Suprapubic skin (tissue), 4 donors: ENCODE measurements around the gene PTPRN2. TPM values are rescaled to one million over a fixed set of nuclear protein-coding genes. Genes with fewer than 3 reads are reported as not detected.

Source experiments
- DNase-seq, 2 donors: peaks; one replicate each; pipeline ENCODE4 v3.0.0-alpha.2; 2019; ENCODE audit warnings: low spot score in 2 of 2
- H3K27ac ChIP-seq: fragments of 200-600 bp; sonication (generic); one replicate; pipeline ENCODE4 v1.5.1; 2019
- H3K27me3 ChIP-seq: fragments of 200-600 bp; sonication (generic); one replicate; pipeline ENCODE4 v1.5.1; 2019
- H3K36me3 ChIP-seq: fragments of 200-600 bp; sonication (generic); one replicate; pipeline ENCODE4 v1.5.1; 2019
- H3K4me1 ChIP-seq: fragments of 200-600 bp; sonication (generic); one replicate; pipeline ENCODE4 v1.5.1; 2019
- H3K4me3 ChIP-seq: fragments of 200-600 bp; sonication (generic); one replicate; pipeline ENCODE4 v1.5.1; 2019; ENCODE audit warnings: mild to moderate bottlenecking
- H3K9me3 ChIP-seq: fragments of 200-600 bp; sonication (generic); one replicate; pipeline ENCODE4 v1.5.1; 2019
- CTCF ChIP-seq, 2 donors: fragments of 200-600 bp in 1 of 2; fragments of 450-650 bp in 1 of 2; sonication (generic) in 1 of 2; IDR thresholded peaks; one replicate each; pipeline ENCODE4 v1.5.1; 2016 to 2019; ENCODE audit warnings: antibody characterized with exemption in 2 of 2, mild to moderate bottlenecking in 1 of 2, moderate library complexity in 1 of 2
- EP300 ChIP-seq: sonication (generic); formaldehyde crosslinking; IDR thresholded peaks from one replicate; pipeline ENCODE4 v1.6.1; 2017; ENCODE audit warnings: antibody characterized with exemption
- POLR2A ChIP-seq, 2 donors: fragments of 450-650 bp; IDR thresholded peaks; one replicate each; pipeline ENCODE4 v1.6.1; 2017; ENCODE audit warnings: antibody characterized with exemption in 2 of 2, mild to moderate bottlenecking in 2 of 2, moderate library complexity in 2 of 2
- POLR2AphosphoS5 ChIP-seq, 3 donors: sonication (generic); formaldehyde crosslinking; IDR thresholded peaks; one replicate each; pipeline ENCODE4 v1.6.1; 2017; ENCODE audit warnings: antibody characterized with exemption in 3 of 3
- WGBS: methylation state at CpG from one replicate; pipeline ENCODE4 v1.1.5; 2018; 5-methylcytosine and 5-hydroxymethylcytosine counted together
- total RNA-seq, 4 donors: library from RNA; depleted of rRNA; stranded (reverse); fragments of >200 nt; gene quantifications; one replicate each; pipeline ENCODE4 v1.1.0, GENCODE V29; 2016

Gene PTPRN2
- total RNA-seq, 4 donors from 2014 or later = 0.23 to 1.8 (median 1.3) TPM

DNA sequence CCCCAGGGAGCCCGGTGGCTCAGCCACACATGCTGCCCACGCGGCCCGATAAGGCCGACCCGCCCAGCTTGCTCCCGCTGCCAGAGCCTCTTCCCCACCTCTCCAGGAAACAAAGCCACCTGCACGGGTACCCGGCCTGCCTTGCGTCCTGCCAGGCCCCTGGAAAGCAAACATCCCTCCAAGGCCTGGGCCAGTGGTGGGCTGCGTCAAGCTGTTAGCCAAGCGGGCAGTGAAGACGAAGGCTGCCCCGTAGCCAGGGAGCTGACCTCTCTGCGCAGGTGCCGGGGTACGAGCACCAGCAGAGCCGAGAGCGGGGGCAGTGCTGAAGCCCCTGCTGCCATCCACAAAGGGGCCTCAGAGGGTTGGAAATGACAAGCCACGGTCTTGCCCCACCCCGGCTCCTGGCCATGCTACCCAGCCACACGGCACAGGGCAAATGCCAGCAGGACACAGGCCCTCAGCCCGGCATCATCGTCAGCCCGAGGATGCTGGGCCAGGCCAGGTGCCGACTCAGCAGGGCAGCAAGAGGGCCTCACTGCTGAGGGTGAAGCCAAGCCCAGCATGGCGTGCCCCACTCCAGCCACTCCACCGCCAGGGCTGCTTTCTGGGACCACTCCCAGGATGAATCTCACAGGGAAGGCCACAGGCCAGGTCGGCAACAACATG, 140.0 kb downstream of the PTPRN2 start:
- no peak for TF ChIP-seq CTCF (IDR thresholded peaks at IDR 0.05)
- no peak for TF ChIP-seq EP300
- no peak for TF ChIP-seq POLR2A (IDR thresholded peaks at IDR 0.05)
- no peak for TF ChIP-seq POLR2AphosphoS5 (IDR thresholded peaks at IDR 0.05)
- no peak for DNase-seq
- peaks cover 15% of the 10 kb centered on the region for H3K27me3 ChIP-seq
- 83% methylated on average over 2 of the region's 29 CpGs for WGBS
- H3K4me3 ChIP-seq = no peak overlapping the region
- no peaks in the 10 kb centered on the region for H3K4me1 ChIP-seq
- H3K36me3 ChIP-seq = no peaks in the 10 kb centered on the region
- H3K9me3 ChIP-seq = no peaks in the 10 kb centered on the region
- H3K27ac ChIP-seq = no peak overlapping the region

DNA sequence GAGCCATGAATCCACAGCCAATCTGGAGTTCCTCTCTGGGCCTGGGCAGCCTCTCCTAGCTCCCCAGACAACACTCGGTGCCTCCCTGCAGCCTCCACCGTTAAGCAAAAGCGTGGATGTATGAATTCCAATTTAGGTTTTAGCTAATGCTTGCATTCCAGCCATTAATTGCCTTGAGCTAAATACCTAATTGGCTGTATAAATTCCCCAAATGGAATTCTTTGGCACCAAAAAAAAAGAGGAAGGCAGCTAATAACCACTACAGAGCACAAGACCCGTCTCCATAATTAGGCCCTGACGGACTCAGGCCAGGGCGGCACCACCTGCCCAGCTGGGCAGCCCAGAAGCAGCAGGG, 140.5 kb downstream of the PTPRN2 start:
- Histone ChIP-seq H3K27ac (no peak overlapping the region), H3K4me3 (no peak overlapping the region), H3K27me3 (peaks cover 15% of the 10 kb centered on the region), H3K4me1 (no peaks in the 10 kb centered on the region), H3K36me3 (no peaks in the 10 kb centered on the region), H3K9me3 (no peaks in the 10 kb centered on the region)
- no peak for TF ChIP-seq EP300
- no peak for TF ChIP-seq POLR2AphosphoS5 (IDR thresholded peaks at IDR 0.05)
- TF ChIP-seq CTCF (IDR thresholded peaks at IDR 0.05) = no peak
- no peak for TF ChIP-seq POLR2A (IDR thresholded peaks at IDR 0.05)
- WGBS = 59% methylated on average over 6 of the region's 6 CpGs
- DNase-seq = no peak

GRCh38 chr7:158446706-158447105, 140.9 kb downstream of the PTPRN2 start:
- Histone ChIP-seq H3K9me3 (no peaks in the 10 kb centered on the region), H3K4me1 (no peaks in the 10 kb centered on the region), H3K27ac (no peak overlapping the region), H3K4me3 (no peak overlapping the region), H3K27me3 (peaks cover 15% of the 10 kb centered on the region), H3K36me3 (no peaks in the 10 kb centered on the region)
- TF ChIP-seq POLR2A (IDR thresholded peaks at IDR 0.05) = no peak
- no peak for TF ChIP-seq CTCF (IDR thresholded peaks at IDR 0.05)
- no peak for TF ChIP-seq EP300
- no peak for TF ChIP-seq POLR2AphosphoS5 (IDR thresholded peaks at IDR 0.05)
- 76% methylated on average over 4 of the region's 12 CpGs for WGBS
- no peak for DNase-seq

- no peak for TF ChIP-seq POLR2A (IDR thresholded peaks at IDR 0.05)
- Histone ChIP-seq H3K27ac (no peak overlapping the region), H3K4me3 (no peak overlapping the region), H3K4me1 (no peaks in the 10 kb centered on the region), H3K9me3 (no peaks in the 10 kb centered on the region), H3K27me3 (peaks cover 15% of the 10 kb centered on the region), H3K36me3 (no peaks in the 10 kb centered on the region)
- 76% methylated on average over 13 of the region's 13 CpGs for WGBS
- DNase-seq = no peak
Observed at GRCh38 chr7:158446281-158446680, 141.3 kb downstream of the PTPRN2 start.

DNA sequence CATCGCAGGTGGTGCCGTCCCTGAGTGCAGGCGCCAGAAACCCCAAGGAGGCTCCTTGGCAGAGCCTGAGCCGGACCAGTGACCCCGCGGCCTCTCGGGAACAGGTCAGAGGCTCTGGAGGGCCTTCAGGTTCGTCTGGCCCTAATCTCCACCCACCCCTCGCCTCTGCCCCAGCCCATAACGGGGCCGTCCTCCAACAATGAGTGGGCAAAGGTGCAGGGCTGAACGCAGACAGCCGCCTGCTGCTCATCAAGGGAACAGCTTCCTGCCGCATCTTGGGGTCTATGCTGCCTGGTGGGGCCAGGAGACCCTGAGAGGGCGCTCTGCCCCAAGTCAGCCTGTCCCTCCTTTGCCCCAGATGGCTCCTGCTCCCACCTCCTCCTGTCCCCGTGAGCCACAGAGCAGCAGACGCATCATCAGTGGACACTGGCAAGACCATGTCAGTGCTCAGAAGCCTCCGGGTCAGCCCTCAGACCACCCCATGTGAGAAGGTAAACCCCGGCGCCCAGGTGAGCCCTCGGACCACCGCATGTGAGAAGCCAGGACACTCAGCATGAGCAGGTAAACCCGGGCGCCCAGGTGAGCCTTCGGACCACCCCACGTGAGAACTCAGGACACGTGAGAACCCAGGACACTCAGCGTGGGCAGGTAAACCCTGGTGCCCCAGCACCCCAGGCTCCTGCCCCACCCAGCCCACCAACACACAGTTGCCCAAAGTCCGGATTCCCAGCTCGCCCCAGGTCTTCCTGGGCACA, 142.0 kb downstream of the PTPRN2 start:
- no peak for DNase-seq
- no peak overlapping the region for H3K4me3 ChIP-seq
- H3K36me3 ChIP-seq = no peaks in the 10 kb centered on the region
- no peak for TF ChIP-seq EP300
- TF ChIP-seq POLR2A (IDR thresholded peaks at IDR 0.05) = no peak
- TF ChIP-seq CTCF (IDR thresholded peaks at IDR 0.05) = no peak
- TF ChIP-seq POLR2AphosphoS5 (IDR thresholded peaks at IDR 0.05) = no peak
- H3K4me1 ChIP-seq = no peaks in the 10 kb centered on the region
- H3K9me3 ChIP-seq = no peaks in the 10 kb centered on the region
- peaks cover 11% of the 10 kb centered on the region for H3K27me3 ChIP-seq
- no peak overlapping the region for H3K27ac ChIP-seq
- 85% methylated on average over 6 of the region's 30 CpGs for WGBS
